HepG2 (cell line): ENCODE measurements around the gene PRMT5. TPM values are rescaled to one million over a fixed set of nuclear protein-coding genes. Genes with fewer than 3 reads are reported as not detected.

Experiments used
- ATAC-seq: fragments of 200-7000 bp; cut with Tn5 transposase; 3 replicates; pipeline ENCODE4 v1.9.1; 2020; ENCODE audit warnings: mild to moderate bottlenecking, moderate library complexity
- BruUV-seq: library from RNA; stranded (reverse); fragments of 400-500 nt; replicated peaks from 2 replicates; lab custom pipeline; 2021; lab: Mats Ljungman, UMichigan
- CTCF ChIA-PET: fragments of 300-600 bp; formaldehyde crosslinking; extraction: SDS; loops from one replicate; lab custom pipeline; 2021; ENCODE audit warnings: low total read pairs, inconsistent platforms, low intra/inter-chr PET ratio; lab: Yijun Ruan, JAX
- POLR2A ChIA-PET: fragments of 350-600 bp; sonication (Branson Sonifier 250); formaldehyde crosslinking; loops from one replicate; lab custom pipeline; 2020; ENCODE audit warnings: antibody characterized with exemption, inconsistent platforms; lab: Yijun Ruan, JAX
- DNase-seq: peaks from one replicate; pipeline ENCODE4 v3.0.0-alpha.2; 2015; ENCODE audit warnings: low spot score
- FAIRE-seq: peaks from 3 replicates; lab custom pipeline; 2011; peaks lifted over from hg19 to GRCh38; lab: Jason Lieb, UNC
- H2AFZ ChIP-seq: one replicate; pipeline ENCODE4 v1.6.1; 2011; ENCODE audit warnings: low read length, inconsistent platforms
- H3K27ac ChIP-seq: fragments of 300-600 bp; 3 replicates; pipeline ENCODE4 v1.8.0; 2011; ENCODE audit warnings: mixed run types, mild to moderate bottlenecking, mixed read lengths, low read length, inconsistent platforms; ENCODE audit not compliant: insufficient read depth; ENCODE audit errors: extremely low read length
- H3K27me3 ChIP-seq, 2 experiments: fragments of 200-600 bp in 1 of 2; 2 replicates in 1 of 2; 3 replicates in 1 of 2; pipeline versions ENCODE4 v1.6.0 to v1.8.0; 2011; ENCODE audit warnings: low read length in 2 of 2, mild to moderate bottlenecking in 2 of 2, moderate library complexity in 2 of 2, inconsistent platforms in 1 of 2; ENCODE audit not compliant: insufficient read depth in 2 of 2, control insufficient read depth in 1 of 2
- H3K36me3 ChIP-seq, 2 experiments: fragments of 200-600 bp in 1 of 2; replicated peaks in 1 of 2; 2 replicates in 1 of 2; 3 replicates in 1 of 2; pipeline versions ENCODE4 v1.5.1 to v1.8.0; 2011; ENCODE audit warnings: low read length in 2 of 2, inconsistent platforms in 1 of 2; ENCODE audit not compliant: insufficient read depth in 2 of 2, control insufficient read depth in 1 of 2
- H3K4me1 ChIP-seq: 2 replicates; pipeline ENCODE4 v1.5.1; 2012; ENCODE audit warnings: low read length, inconsistent platforms; ENCODE audit not compliant: insufficient read depth
- H3K4me2 ChIP-seq: 2 replicates; pipeline ENCODE4 v1.6.0; 2011; ENCODE audit warnings: low read depth, low read length, inconsistent platforms
- H3K4me3 ChIP-seq, 3 experiments: fragments of 200-600 bp in 1 of 3; sonication (generic), shearing (Covaris generic) in 1 of 3; replicated peaks in 1 of 3; 2 replicates each; pipeline ENCODE4 v1.5.1; 2011 to 2016; ENCODE audit warnings: low read length in 3 of 3, inconsistent platforms in 2 of 3, low read depth in 2 of 3, mild to moderate bottlenecking in 2 of 3, control low read depth in 1 of 3, mixed read lengths in 1 of 3; ENCODE audit not compliant: insufficient read depth in 1 of 3
- H3K79me2 ChIP-seq: one replicate; pipeline ENCODE4 v1.6.1; 2011; ENCODE audit warnings: low read length, inconsistent platforms; ENCODE audit not compliant: insufficient read depth
- H3K9ac ChIP-seq: 2 replicates; pipeline ENCODE4 v1.6.0; 2011; ENCODE audit warnings: mild to moderate bottlenecking, low read depth, low read length, inconsistent platforms; ENCODE audit not compliant: insufficient read depth
- H3K9me3 ChIP-seq: 2 replicates; pipeline ENCODE4 v1.5.1; 2012; ENCODE audit warnings: mild to moderate bottlenecking, low read length
- H4K20me1 ChIP-seq: 2 replicates; pipeline ENCODE4 v1.6.0; 2011; ENCODE audit warnings: inconsistent platforms, mild to moderate bottlenecking, low read length, moderate library complexity; ENCODE audit not compliant: insufficient read depth
- EP300 ChIP-seq, 3 experiments: sonication (generic) in 1 of 3; formaldehyde crosslinking in 1 of 3; IDR thresholded peaks; 2 replicates each; pipeline versions ENCODE4 v1.5.1 to v1.6.1; 2011 to 2020; ENCODE audit warnings: low read depth in 2 of 3, low read length in 2 of 3, borderline replicate concordance in 1 of 3, improper control_type of control experiment in 1 of 3, mild to moderate bottlenecking in 1 of 3, missing genetic modification reagents in 1 of 3, moderate library complexity in 1 of 3
- EZH2 ChIP-seq: conservative IDR thresholded peaks from 2 replicates; pipeline ENCODE4 v1.6.1; 2012; ENCODE audit warnings: mild to moderate bottlenecking, low read depth, low read length, moderate library complexity
- HOXA5 ChIP-seq: sonication (generic); formaldehyde crosslinking; IDR thresholded peaks from 2 replicates; pipeline ENCODE4 v1.4.0; 2020; ENCODE audit warnings: missing genetic modification reagents
- RFX5 ChIP-seq: IDR thresholded peaks from 2 replicates; pipeline ENCODE4 v1.6.1; 2011; ENCODE audit warnings: low read depth, low read length, improper control_type of control experiment
- SIX4 ChIP-seq: sonication (generic); formaldehyde crosslinking; IDR thresholded peaks from 2 replicates; pipeline ENCODE4 v1.4.0; 2020; ENCODE audit warnings: missing genetic modification reagents
- TEAD3 ChIP-seq: optimal IDR thresholded peaks from 2 replicates; pipeline ENCODE3; 2016; ENCODE audit warnings: borderline replicate concordance
- ZFP37 ChIP-seq: sonication (generic); formaldehyde crosslinking; IDR thresholded peaks from 2 replicates; pipeline ENCODE4 v1.4.0; 2020; ENCODE audit warnings: missing genetic modification reagents, borderline replicate concordance
- ZMAT3 ChIP-seq: sonication (generic); formaldehyde crosslinking; conservative IDR thresholded peaks from 2 replicates; pipeline ENCODE4 v1.7.0; 2021; ENCODE audit warnings: missing genetic modification reagents
- ZNF891 ChIP-seq: sonication (generic); formaldehyde crosslinking; IDR thresholded peaks from 2 replicates; pipeline ENCODE4 v1.5.0; 2020; ENCODE audit warnings: mild to moderate bottlenecking, missing genetic modification reagents
- WGBS: methylation state at CpG from one replicate; pipeline ENCODE4 v1.1.6; 2017; ENCODE audit warnings: low lambda C conversion rate; 5-methylcytosine and 5-hydroxymethylcytosine counted together
- in situ Hi-C: cut with HindIII; loops from 2 replicates; pipeline ENCODE4 v1.10.0; 2017; ENCODE audit warnings: low pct_unique_long_range_greater_than_20kb; ENCODE audit not compliant: extremely low pct_ligation_motif_present
- intact Hi-C: fragments of 100-400 bp; cut with micrococcal nuclease; formaldehyde crosslinking; loops from one replicate; pipeline ENCODE4 v1.10.0; 2022; ENCODE audit not compliant: unreplicated experiment
- polyA plus RNA-seq, 8 experiments: library from polyadenylated mRNA; depleted of rRNA in 3 of 8; stranded (reverse) in 7 of 8; unstranded in 1 of 8; fragments of >200 nt; fragmentation: Illumina TruSeq in 4 of 8; extraction: Trizol in 4 of 8; gene quantifications; 2 replicates each; pipeline versions ENCODE4 v1.2.1 to v1.2.3, GENCODE V29; 2011 to 2016; ENCODE audit warnings: low read depth in 4 of 8, missing spikeins in 1 of 8, mixed read lengths in 1 of 8; ENCODE audit not compliant: insufficient read depth in 1 of 8
- total RNA-seq, 5 experiments: library from RNA; depleted of rRNA; stranded (reverse); fragments of >200 nt; fragmentation: Illumina TruSeq; extraction: Trizol; gene quantifications; 2 replicates each; pipeline ENCODE4 v1.2.3, GENCODE V29; 2016; ENCODE audit warnings: low read depth in 1 of 5
- TF ChIP-seq, protein P1 (sequence below): sonication (generic); formaldehyde crosslinking; conservative IDR thresholded peaks from 2 replicates; pipeline ENCODE4 v1.4.0; 2020; ENCODE audit warnings: missing genetic modification reagents
- TF ChIP-seq, protein P2 (sequence below): sonication (generic); formaldehyde crosslinking; IDR thresholded peaks from 2 replicates; pipeline ENCODE4 v1.9.0; 2021; ENCODE audit warnings: missing genetic modification reagents, mild to moderate bottlenecking, borderline replicate concordance
- TF ChIP-seq, protein P3 (sequence below): sonication (generic); formaldehyde crosslinking; conservative IDR thresholded peaks from 2 replicates; pipeline ENCODE4 v1.8.1; 2023; ENCODE audit warnings: missing genetic modification reagents
- TF ChIP-seq, protein P4 (sequence below), 2 experiments: IDR thresholded peaks; 2 replicates each; pipeline ENCODE4 v1.6.1; 2011 to 2012; ENCODE audit warnings: low read length in 2 of 2, borderline replicate concordance in 1 of 2, low read depth in 1 of 2, mild to moderate bottlenecking in 1 of 2, moderate library complexity in 1 of 2

The PRMT5 gene
- total and polyA plus RNA-seq, 2 of the 13 experiments (the other 11 are each of a cell fraction or from before 2014, with no cell fraction given): 210 to 354 TPM

DNA sequence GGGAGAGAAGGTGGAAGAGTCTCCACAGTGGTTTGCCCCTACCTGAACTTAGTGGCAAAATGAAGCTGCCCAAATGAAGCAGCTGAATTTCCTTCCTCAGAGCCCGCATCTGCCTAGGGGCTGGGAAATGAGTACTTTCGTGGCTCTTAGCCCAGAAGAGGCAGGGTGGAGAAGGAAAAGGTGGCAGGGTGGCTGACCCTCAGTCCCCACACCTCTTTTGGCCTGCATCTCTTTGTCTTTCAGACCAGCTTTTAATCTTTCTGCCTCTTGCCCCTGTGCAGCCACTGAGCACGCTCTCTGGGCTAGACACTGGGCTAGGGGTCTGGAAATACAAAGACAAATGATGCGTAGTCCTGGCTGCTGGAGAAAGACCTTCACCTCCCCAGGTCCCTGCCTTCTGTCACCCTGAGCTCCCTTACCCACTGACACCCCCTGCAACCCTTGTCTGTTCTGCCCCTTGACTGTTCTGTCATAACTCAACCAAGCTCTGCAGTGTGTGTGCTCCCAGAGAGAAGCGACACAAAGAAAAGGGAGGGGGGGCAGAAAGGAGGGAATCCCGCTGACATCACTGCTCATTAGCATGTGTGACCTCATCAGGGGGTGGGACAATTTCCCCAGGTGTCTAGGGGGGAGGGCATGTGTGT, 46.5 kb downstream of the PRMT5 start:
- POLR2A ChIA-PET: interaction anchor here (1.1 to 5.3 kb wide), 6 partner anchors 10 to 293 kb away, joined by 4 to 53 read pairs (median 5); partner anchors contain the start of genes ACIN1, C14orf119, LRP10 and OXA1L
- Histone ChIP-seq H4K20me1 (no peaks in the 10 kb centered on the region; the same call in 1 of the 2 replicates), H3K27ac (no peak overlapping the region), H3K36me3 (no peaks in the 10 kb centered on the region), H2AFZ (no peak overlapping the region), H3K4me2 (no peak overlapping the region), H3K79me2 (no peaks in the 10 kb centered on the region), H3K9ac (no peak overlapping the region), H3K4me1 (peaks cover 27% of the 10 kb centered on the region), H3K9me3 (no peaks in the 10 kb centered on the region), H3K27me3 (peaks cover 8 to 54% of the 10 kb centered on the region in 2 experiments; a peak in 4 of 5 replicates), H3K4me3 (no peak overlapping the region)
- BruUV-seq: no TSS peak
- 26% methylated on average over 6 of the region's 6 CpGs for WGBS
- ATAC-seq (peak; percentile 20), DNase-seq (no peak), FAIRE-seq (no peak)
- CTCF ChIA-PET: no interaction called here
- in situ Hi-C loops: no loop called here
- intact Hi-C loops: no loop called here
- 0 out of 2 replicates have a peak, but pooled peaks have one; percentile 74 for TF ChIP-seq EZH2
- TF ChIP-seq ZNF891 (CRISPR knock-in tag): 0 out of 2 replicates have a peak, but pooled peaks have one; percentile 28
- 0 out of 2 replicates have a peak, but pooled peaks have one; percentile 44 for TF ChIP-seq ZFP37 (CRISPR knock-in tag)
- TF ChIP-seq HOXA5 (CRISPR knock-in tag): no peak
- no peak for TF ChIP-seq SIX4 (CRISPR knock-in tag)
- TF ChIP-seq, protein P1, sequence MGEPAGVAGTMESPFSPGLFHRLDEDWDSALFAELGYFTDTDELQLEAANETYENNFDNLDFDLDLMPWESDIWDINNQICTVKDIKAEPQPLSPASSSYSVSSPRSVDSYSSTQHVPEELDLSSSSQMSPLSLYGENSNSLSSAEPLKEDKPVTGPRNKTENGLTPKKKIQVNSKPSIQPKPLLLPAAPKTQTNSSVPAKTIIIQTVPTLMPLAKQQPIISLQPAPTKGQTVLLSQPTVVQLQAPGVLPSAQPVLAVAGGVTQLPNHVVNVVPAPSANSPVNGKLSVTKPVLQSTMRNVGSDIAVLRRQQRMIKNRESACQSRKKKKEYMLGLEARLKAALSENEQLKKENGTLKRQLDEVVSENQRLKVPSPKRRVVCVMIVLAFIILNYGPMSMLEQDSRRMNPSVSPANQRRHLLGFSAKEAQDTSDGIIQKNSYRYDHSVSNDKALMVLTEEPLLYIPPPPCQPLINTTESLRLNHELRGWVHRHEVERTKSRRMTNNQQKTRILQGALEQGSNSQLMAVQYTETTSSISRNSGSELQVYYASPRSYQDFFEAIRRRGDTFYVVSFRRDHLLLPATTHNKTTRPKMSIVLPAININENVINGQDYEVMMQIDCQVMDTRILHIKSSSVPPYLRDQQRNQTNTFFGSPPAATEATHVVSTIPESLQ (CRISPR knock-in tag): no peak
- 0 out of 2 replicates have a peak, but pooled peaks have one; percentile 16 for TF ChIP-seq RFX5
- TF ChIP-seq ZMAT3 (CRISPR knock-in tag): 0 out of 2 replicates have a peak, but pooled peaks have one; percentile 22
- no peak for TF ChIP-seq TEAD3
- TF ChIP-seq, protein P2, sequence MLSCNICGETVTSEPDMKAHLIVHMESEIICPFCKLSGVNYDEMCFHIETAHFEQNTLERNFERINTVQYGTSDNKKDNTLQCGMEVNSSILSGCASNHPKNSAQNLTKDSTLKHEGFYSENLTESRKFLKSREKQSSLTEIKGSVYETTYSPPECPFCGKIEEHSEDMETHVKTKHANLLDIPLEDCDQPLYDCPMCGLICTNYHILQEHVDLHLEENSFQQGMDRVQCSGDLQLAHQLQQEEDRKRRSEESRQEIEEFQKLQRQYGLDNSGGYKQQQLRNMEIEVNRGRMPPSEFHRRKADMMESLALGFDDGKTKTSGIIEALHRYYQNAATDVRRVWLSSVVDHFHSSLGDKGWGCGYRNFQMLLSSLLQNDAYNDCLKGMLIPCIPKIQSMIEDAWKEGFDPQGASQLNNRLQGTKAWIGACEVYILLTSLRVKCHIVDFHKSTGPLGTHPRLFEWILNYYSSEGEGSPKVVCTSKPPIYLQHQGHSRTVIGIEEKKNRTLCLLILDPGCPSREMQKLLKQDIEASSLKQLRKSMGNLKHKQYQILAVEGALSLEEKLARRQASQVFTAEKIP (CRISPR knock-in tag): no peak
- TF ChIP-seq, protein P3, sequence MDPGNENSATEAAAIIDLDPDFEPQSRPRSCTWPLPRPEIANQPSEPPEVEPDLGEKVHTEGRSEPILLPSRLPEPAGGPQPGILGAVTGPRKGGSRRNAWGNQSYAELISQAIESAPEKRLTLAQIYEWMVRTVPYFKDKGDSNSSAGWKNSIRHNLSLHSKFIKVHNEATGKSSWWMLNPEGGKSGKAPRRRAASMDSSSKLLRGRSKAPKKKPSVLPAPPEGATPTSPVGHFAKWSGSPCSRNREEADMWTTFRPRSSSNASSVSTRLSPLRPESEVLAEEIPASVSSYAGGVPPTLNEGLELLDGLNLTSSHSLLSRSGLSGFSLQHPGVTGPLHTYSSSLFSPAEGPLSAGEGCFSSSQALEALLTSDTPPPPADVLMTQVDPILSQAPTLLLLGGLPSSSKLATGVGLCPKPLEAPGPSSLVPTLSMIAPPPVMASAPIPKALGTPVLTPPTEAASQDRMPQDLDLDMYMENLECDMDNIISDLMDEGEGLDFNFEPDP (CRISPR knock-in tag): 0 out of 2 replicates have a peak, but pooled peaks have one; percentile 46
- no peak for TF ChIP-seq EP300 (IDR thresholded peaks at IDR 0.05; ENCODE audit: low read depth in 2 of 2, low read length in 2 of 2)
- no peak for TF ChIP-seq EP300 (CRISPR knock-in tag; IDR thresholded peaks at IDR 0.05; ENCODE audit: borderline replicate concordance)
- TF ChIP-seq, protein P4, sequence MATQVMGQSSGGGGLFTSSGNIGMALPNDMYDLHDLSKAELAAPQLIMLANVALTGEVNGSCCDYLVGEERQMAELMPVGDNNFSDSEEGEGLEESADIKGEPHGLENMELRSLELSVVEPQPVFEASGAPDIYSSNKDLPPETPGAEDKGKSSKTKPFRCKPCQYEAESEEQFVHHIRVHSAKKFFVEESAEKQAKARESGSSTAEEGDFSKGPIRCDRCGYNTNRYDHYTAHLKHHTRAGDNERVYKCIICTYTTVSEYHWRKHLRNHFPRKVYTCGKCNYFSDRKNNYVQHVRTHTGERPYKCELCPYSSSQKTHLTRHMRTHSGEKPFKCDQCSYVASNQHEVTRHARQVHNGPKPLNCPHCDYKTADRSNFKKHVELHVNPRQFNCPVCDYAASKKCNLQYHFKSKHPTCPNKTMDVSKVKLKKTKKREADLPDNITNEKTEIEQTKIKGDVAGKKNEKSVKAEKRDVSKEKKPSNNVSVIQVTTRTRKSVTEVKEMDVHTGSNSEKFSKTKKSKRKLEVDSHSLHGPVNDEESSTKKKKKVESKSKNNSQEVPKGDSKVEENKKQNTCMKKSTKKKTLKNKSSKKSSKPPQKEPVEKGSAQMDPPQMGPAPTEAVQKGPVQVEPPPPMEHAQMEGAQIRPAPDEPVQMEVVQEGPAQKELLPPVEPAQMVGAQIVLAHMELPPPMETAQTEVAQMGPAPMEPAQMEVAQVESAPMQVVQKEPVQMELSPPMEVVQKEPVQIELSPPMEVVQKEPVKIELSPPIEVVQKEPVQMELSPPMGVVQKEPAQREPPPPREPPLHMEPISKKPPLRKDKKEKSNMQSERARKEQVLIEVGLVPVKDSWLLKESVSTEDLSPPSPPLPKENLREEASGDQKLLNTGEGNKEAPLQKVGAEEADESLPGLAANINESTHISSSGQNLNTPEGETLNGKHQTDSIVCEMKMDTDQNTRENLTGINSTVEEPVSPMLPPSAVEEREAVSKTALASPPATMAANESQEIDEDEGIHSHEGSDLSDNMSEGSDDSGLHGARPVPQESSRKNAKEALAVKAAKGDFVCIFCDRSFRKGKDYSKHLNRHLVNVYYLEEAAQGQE (IDR thresholded peaks at IDR 0.05; ENCODE audit: borderline replicate concordance in 1 of 2, low read depth in 1 of 2, low read length in 2 of 2): no peak
